GM12874 (cell line): ENCODE results near the gene GNG13.

Experiments used
- TF ChIP-seq, protein P1 (sequence below): IDR thresholded peaks from 2 replicates; pipeline ENCODE4 v1.5.1; 2011; ENCODE audit warnings: low read depth, mild to moderate bottlenecking, control low read depth, low read length, moderate library complexity; ENCODE audit not compliant: insufficient read depth

GNG13 gene

DNA sequence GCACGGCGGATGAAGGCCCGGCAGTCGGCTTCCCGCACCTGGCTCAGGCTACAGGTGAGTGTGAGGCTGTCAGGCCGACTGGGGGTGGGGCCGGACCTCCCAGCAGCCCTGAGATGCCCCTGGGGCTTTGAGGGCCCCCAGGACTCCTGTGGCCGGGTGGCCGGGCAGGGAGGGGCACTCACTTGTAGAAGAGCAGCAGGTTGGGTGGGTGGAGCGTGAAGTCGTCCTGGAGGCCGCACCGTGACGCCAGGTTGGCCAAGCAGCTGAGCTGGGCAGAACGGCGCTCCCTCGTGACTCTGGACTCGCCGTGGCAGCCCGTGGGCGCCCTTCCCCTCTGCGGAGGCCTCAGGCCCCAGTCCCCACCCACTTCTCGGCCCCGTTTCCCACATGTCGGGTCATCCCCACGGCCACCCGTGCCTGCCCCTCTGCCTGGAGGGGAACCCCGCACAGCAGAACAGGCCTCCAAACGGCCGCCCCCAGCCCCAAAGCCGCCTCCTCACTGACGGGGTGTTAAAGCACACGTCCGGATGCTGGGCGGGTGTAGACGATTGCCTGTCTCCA, 25.2 kb downstream of the GNG13 start:
- TF ChIP-seq, protein P1, sequence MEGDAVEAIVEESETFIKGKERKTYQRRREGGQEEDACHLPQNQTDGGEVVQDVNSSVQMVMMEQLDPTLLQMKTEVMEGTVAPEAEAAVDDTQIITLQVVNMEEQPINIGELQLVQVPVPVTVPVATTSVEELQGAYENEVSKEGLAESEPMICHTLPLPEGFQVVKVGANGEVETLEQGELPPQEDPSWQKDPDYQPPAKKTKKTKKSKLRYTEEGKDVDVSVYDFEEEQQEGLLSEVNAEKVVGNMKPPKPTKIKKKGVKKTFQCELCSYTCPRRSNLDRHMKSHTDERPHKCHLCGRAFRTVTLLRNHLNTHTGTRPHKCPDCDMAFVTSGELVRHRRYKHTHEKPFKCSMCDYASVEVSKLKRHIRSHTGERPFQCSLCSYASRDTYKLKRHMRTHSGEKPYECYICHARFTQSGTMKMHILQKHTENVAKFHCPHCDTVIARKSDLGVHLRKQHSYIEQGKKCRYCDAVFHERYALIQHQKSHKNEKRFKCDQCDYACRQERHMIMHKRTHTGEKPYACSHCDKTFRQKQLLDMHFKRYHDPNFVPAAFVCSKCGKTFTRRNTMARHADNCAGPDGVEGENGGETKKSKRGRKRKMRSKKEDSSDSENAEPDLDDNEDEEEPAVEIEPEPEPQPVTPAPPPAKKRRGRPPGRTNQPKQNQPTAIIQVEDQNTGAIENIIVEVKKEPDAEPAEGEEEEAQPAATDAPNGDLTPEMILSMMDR, result no peak

DNA sequence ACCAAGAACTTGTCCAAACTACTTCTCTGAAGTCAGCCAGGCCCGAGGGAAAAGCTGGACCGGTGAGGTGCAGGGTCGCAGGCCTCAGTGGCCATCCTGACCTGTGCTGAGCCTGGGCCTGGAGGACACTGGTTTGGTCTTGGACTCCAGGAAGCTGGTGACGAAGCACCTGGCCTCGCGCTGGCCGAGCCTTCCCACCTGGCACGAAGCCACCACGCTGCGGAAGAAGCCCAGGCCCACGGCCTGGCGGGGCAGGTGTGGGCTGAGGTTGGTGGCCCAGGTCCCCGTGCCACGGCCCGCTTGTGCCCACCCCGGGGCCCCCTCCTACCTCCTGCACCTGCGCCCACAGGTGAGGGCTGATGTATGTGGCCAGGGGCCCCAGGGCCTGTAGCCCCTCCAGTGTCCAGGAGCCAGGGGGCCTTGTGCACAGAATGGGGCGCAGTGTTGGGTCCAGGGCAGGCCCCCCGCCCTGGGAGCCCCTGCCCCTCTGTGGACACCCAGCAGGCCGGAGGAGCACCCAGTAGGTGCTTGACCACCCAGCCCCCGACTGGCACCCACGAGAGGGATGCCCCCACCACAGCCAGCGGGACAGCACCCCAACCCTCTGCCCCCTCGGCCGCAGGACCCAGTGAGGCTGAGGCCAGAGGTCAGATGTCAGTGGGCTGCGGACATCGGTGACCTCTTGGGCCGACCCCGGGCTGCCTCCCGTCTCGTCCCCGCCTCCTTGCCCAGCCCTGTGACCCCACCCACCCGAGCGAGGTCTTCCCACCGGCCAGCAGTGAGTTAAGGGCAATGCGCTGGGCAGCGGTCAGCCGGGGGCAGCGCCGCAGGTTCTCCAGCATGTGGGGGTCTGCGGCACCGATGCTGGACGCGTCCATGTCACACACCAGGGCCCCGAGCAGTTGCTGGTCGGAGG, 26.2 kb downstream of the GNG13 start:
- TF ChIP-seq, protein P1, result no peak

DNA sequence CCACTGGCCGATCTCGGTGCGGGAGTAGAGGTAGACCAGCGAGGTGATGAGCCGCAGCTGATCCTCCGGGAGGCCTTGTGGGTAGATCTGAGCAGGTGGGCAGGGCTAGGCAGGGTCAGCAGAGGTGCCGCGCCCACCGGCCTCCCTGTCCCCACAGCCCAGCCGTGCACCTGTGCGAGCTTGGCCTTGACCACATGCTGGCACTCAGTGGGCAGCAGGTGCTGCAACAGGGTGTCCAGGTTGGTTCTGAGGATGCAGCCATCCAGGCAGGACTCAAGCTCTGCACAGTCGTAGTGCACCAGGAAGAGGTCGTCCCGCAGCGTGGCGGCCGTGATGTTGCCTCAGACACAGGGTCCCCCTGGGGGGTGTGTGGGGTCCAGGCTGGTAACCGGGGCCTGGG, 27.6 kb downstream of the GNG13 start:
- TF ChIP-seq, protein P1, result no peak

DNA sequence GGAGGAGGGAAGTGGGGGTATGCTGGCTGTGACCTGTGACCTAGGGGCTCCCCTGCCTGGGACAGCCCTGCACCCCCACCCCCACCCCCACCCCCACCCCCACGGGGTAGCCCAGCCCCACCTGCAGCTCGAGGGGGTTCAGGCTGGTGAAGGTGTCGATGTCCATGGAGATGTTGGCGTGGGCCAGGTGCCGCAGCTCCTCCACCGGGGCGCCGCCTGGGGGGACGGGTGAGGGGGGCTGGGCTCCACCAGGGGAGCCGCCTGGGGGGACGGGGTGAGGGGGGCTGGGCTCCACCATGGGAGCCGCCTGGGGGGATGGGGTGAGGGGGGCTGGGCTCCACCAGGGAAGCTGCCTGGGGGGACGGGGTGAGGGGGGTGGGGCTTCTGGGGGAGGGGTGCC, 30.1 kb downstream of the GNG13 start:
- TF ChIP-seq, protein P1, result no peak

DNA sequence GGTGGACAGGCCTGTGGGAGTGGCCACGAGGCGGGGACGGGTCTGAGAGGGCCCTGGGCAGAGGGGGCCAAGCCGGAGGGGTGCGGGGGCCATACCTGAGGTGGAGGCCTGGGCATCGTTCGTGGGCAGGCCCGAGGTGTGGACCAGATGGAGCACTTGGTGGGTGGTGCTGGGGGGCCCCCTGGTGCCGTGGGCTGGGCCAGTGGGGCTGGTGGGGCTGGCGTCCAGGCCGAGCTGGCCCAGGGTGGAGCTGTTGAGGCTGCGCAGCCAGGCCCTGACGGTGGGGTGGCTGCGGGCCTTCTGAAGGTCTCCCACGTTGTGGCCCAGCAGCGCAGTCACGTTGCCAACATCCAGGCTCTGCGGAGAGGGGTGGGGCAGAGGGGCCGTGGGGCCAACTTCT, 30.6 kb downstream of the GNG13 start:
- TF ChIP-seq, protein P1, result no peak

DNA sequence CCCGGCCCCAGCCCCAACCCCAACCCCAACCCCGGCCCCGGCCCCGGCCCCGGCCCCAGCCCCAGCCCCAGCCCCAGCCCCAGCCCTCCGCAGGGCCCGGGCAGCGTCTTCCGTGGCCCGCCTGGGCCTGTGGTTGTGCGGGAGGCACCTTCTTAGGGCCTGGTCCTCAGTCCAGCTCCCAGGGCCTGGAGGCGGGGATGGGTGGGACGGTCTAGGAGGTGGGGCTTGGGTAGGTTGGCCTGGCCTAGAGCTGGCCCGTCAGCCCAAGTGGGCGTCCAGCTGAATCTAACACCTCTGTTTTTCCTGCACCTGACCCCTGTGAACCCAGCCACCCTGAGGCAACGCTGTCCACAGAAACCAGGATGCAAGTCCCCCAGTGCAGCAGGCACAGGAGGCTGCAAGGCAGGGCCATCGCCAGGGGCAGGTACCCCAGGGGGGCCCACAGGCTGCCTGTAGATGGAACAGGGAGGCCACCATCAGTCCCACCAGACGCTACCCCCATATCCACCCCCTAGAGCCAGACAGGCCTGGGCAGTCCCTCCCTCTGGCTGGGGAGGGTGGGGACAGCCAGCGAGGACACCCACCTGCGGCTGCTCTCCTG, 31.2 kb downstream of the GNG13 start:
- TF ChIP-seq, protein P1, result no peak

DNA sequence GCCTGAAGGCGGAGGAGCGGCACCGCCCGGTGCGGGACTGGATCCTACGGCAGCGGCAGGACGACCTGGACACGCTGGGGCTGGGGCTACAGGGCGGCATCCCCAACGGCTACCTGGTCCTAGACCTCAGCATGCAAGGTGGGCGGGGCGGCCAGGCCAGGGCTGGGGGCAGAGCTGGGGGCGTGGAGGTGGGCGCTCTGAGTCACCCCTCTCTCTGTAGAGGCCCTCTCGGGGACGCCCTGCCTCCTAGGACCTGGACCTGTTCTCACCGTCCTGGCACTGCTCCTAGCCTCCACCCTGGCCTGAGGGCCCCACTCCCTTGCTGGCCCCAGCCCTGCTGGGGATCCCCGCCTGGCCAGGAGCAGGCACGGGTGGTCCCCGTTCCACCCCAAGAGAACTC, 32.1 kb downstream of the GNG13 start:
- TF ChIP-seq, protein P1, result no peak
